ENCODE results near the gene FGFR2. TPM values are rescaled to one million over a fixed set of nuclear protein-coding genes. Genes with fewer than 3 reads are reported as not detected.

FGFR2 gene
- total RNA-seq, 1 experiment from 2014 or later = 5.7 TPM

- H3K4me3 ChIP-seq (ENCODE audit: low read depth in 2 of 2, low read length in 2 of 2) = no peak overlapping the region
- intact Hi-C loops (cut with micrococcal nuclease; ENCODE audit: unreplicated experiment) = no loop called here
- no TSS peak for BruUV-seq (replicated peaks)
- no peaks in the 10 kb centered on the region for H3K27me3 ChIP-seq (ENCODE audit: control insufficient read depth, insufficient read depth, low read length)
- TF ChIP-seq SIN3A (IDR thresholded peaks at IDR 0.05; ENCODE audit: borderline replicate concordance, insufficient read depth, low read depth, low read length) (no peak), CTCF (IDR thresholded peaks at IDR 0.05) (no peak), TCF7L2 (IDR thresholded peaks at IDR 0.05; ENCODE audit: low read depth, low read length) (no peak), REST (IDR thresholded peaks at IDR 0.05; ENCODE audit: insufficient read depth in 1 of 2, low read depth in 2 of 2, low read length in 1 of 2) (no peak), POLR2AphosphoS5 (IDR thresholded peaks at IDR 0.05; ENCODE audit: low read depth, low read length) (no peak)
- H3K4me1 ChIP-seq (ENCODE audit: control insufficient read depth, insufficient read depth, low read length) = peaks cover 9% of the 10 kb centered on the region
- H3K27ac ChIP-seq (ENCODE audit: low read length) = no peak overlapping the region
- POLR2A ChIA-PET = no interaction called here
- ATAC-seq = no peak
- H3K36me3 ChIP-seq (ENCODE audit: control insufficient read depth, insufficient read depth, low read length) = no peaks in the 10 kb centered on the region
- no peak for DNase-seq (ENCODE audit: low read depth, low spot score)
- in situ Hi-C loops (cut with HindIII; ENCODE audit: low pct_unique_long_range_greater_than_20kb, low sequenced_read_pairs) = no loop called here
- CTCF ChIA-PET = no interaction called here
- no peaks in the 10 kb centered on the region for H3K9me3 ChIP-seq (ENCODE audit: control insufficient read depth, insufficient read depth, low read depth, low read length)
These were observed 78.8 kb downstream of the FGFR2 start for GRCh38 chr10:121519411-121519810.

GRCh38 chr10:121518333-121518732 lies 79.9 kb downstream of the FGFR2 start:
- BruUV-seq (replicated peaks) = no TSS peak

More at GRCh38 chr10:121518333-121518732, 79.9 kb downstream of the FGFR2 start:
- Histone ChIP-seq H3K9me3 (ENCODE audit: control insufficient read depth, insufficient read depth, low read depth, low read length) (no peaks in the 10 kb centered on the region), H3K27me3 (ENCODE audit: control insufficient read depth, insufficient read depth, low read length) (no peaks in the 10 kb centered on the region), H3K36me3 (ENCODE audit: control insufficient read depth, insufficient read depth, low read length) (no peaks in the 10 kb centered on the region), H3K27ac (ENCODE audit: low read length) (no peak overlapping the region), H3K4me1 (ENCODE audit: control insufficient read depth, insufficient read depth, low read length) (peaks cover 2% of the 10 kb centered on the region), H3K4me3 (ENCODE audit: low read depth in 2 of 2, low read length in 2 of 2) (no peak overlapping the region)
- CTCF ChIA-PET = no interaction called here
- no peak for DNase-seq (ENCODE audit: low read depth, low spot score)
- POLR2A ChIA-PET = no interaction called here
- TF ChIP-seq SIN3A (IDR thresholded peaks at IDR 0.05; ENCODE audit: borderline replicate concordance, insufficient read depth, low read depth, low read length) (no peak), CTCF (IDR thresholded peaks at IDR 0.05) (no peak), POLR2AphosphoS5 (IDR thresholded peaks at IDR 0.05; ENCODE audit: low read depth, low read length) (no peak), TCF7L2 (IDR thresholded peaks at IDR 0.05; ENCODE audit: low read depth, low read length) (no peak), REST (IDR thresholded peaks at IDR 0.05; ENCODE audit: insufficient read depth in 1 of 2, low read depth in 2 of 2, low read length in 1 of 2) (no peak)
- intact Hi-C loops (cut with micrococcal nuclease; ENCODE audit: unreplicated experiment) = no loop called here
- in situ Hi-C loops (cut with HindIII; ENCODE audit: low pct_unique_long_range_greater_than_20kb, low sequenced_read_pairs) = no loop called here
- ATAC-seq = no peak

All from Panc1 (cell line).